HK-2 (cell line): ENCODE results near the gene PANX3.

Experiments
- DNase-seq: peaks from one replicate; pipeline ENCODE4 v3.0.0-alpha.2; 2018; ENCODE audit not compliant: unreplicated experiment

Gene PANX3

GRCh38 chr11:124657904-124658303 lies 46.7 kb downstream of the PANX3 start:
- no peak for DNase-seq

- DNase-seq, result no peak
Measured at GRCh38 chr11:124658501-124658900, 47.3 kb downstream of the PANX3 start.

GRCh38 chr11:124658986-124659385 lies 47.8 kb downstream of the PANX3 start:
- DNase-seq, result no peak

GRCh38 chr11:124661553-124661952 lies 50.3 kb downstream of the PANX3 start:
- DNase-seq, result no peak

- no peak for DNase-seq
Measured at GRCh38 chr11:124662106-124662505, 50.9 kb downstream of the PANX3 start.

GRCh38 chr11:124663861-124664260 lies 52.6 kb downstream of the PANX3 start:
- DNase-seq, result no peak

- DNase-seq, result no peak
Measured at GRCh38 chr11:124667601-124668000, 56.4 kb downstream of the PANX3 start.

GRCh38 chr11:124669193-124669592 lies 58.0 kb downstream of the PANX3 start:
- DNase-seq, result peak; percentile 21
